ENCODE results near the gene NCK2. TPM values are rescaled to one million over a fixed set of nuclear protein-coding genes. Genes with fewer than 3 reads are reported as not detected.

The NCK2 gene
- total RNA-seq, 8 experiments from 2014 or later = 5.5 to 43.3 (median 27.3) TPM

- in situ Hi-C loops (cut with MboI; ENCODE audit: low pct_unique_long_range_greater_than_20kb in 2 of 9, low sequenced_read_pairs in 9 of 9, unreplicated experiment in 9 of 9) = no loop called here
- 60 to 100% (median 87%) methylated on average over 1 to 6 of the region's 7 CpGs; no CpG with 5 or more reads in 2 of the 10 experiments for WGBS, 10 experiments
- no peak for ATAC-seq (replicated peaks in 6 of 8)
- Histone ChIP-seq H3K27ac (no peak overlapping the region), H3K4me1 (replicated peaks in 1 of 2) (peaks cover 0 to 8% of the 10 kb centered on the region in 2 donors), H3K4me3 (no peak overlapping the region)
Observed at GRCh38 chr2:105822186-105822585, 77.5 kb downstream of the NCK2 start.

- in situ Hi-C loops (cut with MboI; ENCODE audit: low pct_unique_long_range_greater_than_20kb in 2 of 9, low sequenced_read_pairs in 9 of 9, unreplicated experiment in 9 of 9) = no loop called here
- no peak for ATAC-seq (replicated peaks in 6 of 8)
- H3K4me3 ChIP-seq = no peak overlapping the region
- no peak overlapping the region for H3K27ac ChIP-seq
- H3K4me1 ChIP-seq (replicated peaks in 1 of 2) = peaks cover 8% of the 10 kb centered on the region in 2 donors
- 27 to 85% (median 69%) methylated on average over 2 to 7 of the region's 9 CpGs; no CpG with 5 or more reads in 4 of the 10 experiments for WGBS, 10 experiments
Observed at GRCh38 chr2:105824446-105824845, 79.7 kb downstream of the NCK2 start.

GRCh38 chr2:105827351-105828096, 82.8 kb downstream of the NCK2 start:
- Histone ChIP-seq H3K4me3 (no peak overlapping the region), H3K27ac (no peak overlapping the region), H3K4me1 (replicated peaks in 1 of 2) (peaks cover 0 to 8% of the 10 kb centered on the region in 2 donors)
- no peak for ATAC-seq (replicated peaks in 6 of 8)
- in situ Hi-C loops (cut with MboI; ENCODE audit: low pct_unique_long_range_greater_than_20kb in 2 of 9, low sequenced_read_pairs in 9 of 9, unreplicated experiment in 9 of 9) = loop anchor here in 1 of 9 experiments (25.0 kb wide), 1 partner anchor 110 kb away; no protein-coding TSS in a partner anchor
- 80 to 100% (median 94%) methylated on average over 1 of the region's 1 CpG; no CpG with 5 or more reads in 4 of the 10 experiments for WGBS, 10 experiments

- peaks cover 0 to 8% of the 10 kb centered on the region in 2 donors for H3K4me1 ChIP-seq (replicated peaks in 1 of 2)
- no peak overlapping the region for H3K27ac ChIP-seq
- no peak overlapping the region for H3K4me3 ChIP-seq
- in situ Hi-C loops (cut with MboI; ENCODE audit: low pct_unique_long_range_greater_than_20kb in 2 of 9, low sequenced_read_pairs in 9 of 9, unreplicated experiment in 9 of 9) = loop anchor here in 1 of 9 experiments (25.0 kb wide), 1 partner anchor 109 kb away; no protein-coding TSS in a partner anchor
- peak in 5 of 8 experiments; percentile 30 to 79 (median 50) for ATAC-seq (replicated peaks in 6 of 8)
Observed at GRCh38 chr2:105828558-105828957, 83.8 kb downstream of the NCK2 start.

DNA sequence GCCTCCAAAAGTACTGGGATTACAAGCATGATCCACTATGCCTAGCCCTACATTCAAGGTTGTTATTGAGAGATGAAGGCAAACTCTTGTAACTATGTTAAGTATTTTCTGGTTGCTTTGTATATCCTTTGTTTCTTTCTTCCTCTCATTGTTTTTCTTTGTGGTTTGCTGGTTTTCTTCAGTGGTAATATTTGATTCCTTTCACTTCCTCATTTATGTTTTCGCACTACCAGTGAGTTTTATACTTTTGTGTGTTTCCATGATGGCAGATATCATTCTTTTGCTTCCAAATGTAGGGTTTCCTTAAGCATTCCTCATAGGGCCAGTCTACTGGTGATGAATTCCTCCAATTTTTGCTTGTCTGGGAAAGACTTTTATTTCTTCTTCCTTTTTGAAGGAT, 90.2 kb downstream of the NCK2 start:
- H3K27ac ChIP-seq = no peak overlapping the region
- WGBS, 10 experiments = 50 to 100% (median 89%) methylated on average over 1 of the region's 1 CpG; no CpG with 5 or more reads in 4 of the 10 experiments
- no peak for ATAC-seq (replicated peaks in 6 of 8)
- in situ Hi-C loops (cut with MboI; ENCODE audit: low pct_unique_long_range_greater_than_20kb in 2 of 9, low sequenced_read_pairs in 9 of 9, unreplicated experiment in 9 of 9) = loop anchor here in 1 of 9 experiments (25.0 kb wide), 1 partner anchor 102 kb away; no protein-coding TSS in a partner anchor
- H3K4me3 ChIP-seq = no peak overlapping the region
- H3K4me1 ChIP-seq (replicated peaks in 1 of 2) = no peaks in the 10 kb centered on the region

DNA sequence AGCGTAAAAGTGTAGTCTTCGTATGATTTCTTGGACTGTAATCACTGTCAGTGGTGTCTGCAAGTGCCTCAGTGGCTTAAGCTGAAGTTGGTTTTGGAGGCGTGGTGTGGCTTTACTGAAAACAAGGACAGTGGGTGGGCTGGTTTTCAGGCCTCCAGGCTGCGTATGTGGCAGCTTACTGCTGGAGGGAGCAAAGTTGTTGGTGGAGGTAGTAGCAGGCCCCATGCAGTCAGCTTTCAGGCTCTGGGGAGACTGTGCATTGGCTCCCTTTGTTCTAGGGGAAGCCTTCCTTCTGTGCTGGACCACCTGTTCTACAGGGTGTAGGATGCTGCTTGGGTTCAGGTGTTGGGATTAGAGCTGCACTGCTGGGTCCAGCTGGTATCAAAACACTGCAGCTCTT, 91.6 kb downstream of the NCK2 start:
- no peak overlapping the region for H3K27ac ChIP-seq
- in situ Hi-C loops (cut with MboI; ENCODE audit: low pct_unique_long_range_greater_than_20kb in 2 of 9, low sequenced_read_pairs in 9 of 9, unreplicated experiment in 9 of 9) = loop anchor here in 1 of 9 experiments (25.0 kb wide), 1 partner anchor 101 kb away; no protein-coding TSS in a partner anchor
- H3K4me1 ChIP-seq (replicated peaks in 1 of 2) = no peaks in the 10 kb centered on the region
- H3K4me3 ChIP-seq = no peak overlapping the region
- 90 to 100% (median 100%) methylated on average over 2 to 4 of the region's 4 CpGs; no CpG with 5 or more reads in 3 of the 10 experiments for WGBS, 10 experiments
- no peak for ATAC-seq (replicated peaks in 6 of 8)

- H3K27ac ChIP-seq = no peak overlapping the region
- ATAC-seq (replicated peaks in 6 of 8) = no peak
- H3K4me1 ChIP-seq (replicated peaks in 1 of 2) = no peaks in the 10 kb centered on the region
- no peak overlapping the region for H3K4me3 ChIP-seq
- in situ Hi-C loops (cut with MboI; ENCODE audit: low pct_unique_long_range_greater_than_20kb in 2 of 9, low sequenced_read_pairs in 9 of 9, unreplicated experiment in 9 of 9) = loop anchor here in 1 of 9 experiments (25.0 kb wide), 1 partner anchor 100 kb away; no protein-coding TSS in a partner anchor
- 72 to 100% (median 91%) methylated on average over 1 to 5 of the region's 5 CpGs for WGBS, 10 experiments
Observed at GRCh38 chr2:105836840-105837692, 92.4 kb downstream of the NCK2 start.

DNA sequence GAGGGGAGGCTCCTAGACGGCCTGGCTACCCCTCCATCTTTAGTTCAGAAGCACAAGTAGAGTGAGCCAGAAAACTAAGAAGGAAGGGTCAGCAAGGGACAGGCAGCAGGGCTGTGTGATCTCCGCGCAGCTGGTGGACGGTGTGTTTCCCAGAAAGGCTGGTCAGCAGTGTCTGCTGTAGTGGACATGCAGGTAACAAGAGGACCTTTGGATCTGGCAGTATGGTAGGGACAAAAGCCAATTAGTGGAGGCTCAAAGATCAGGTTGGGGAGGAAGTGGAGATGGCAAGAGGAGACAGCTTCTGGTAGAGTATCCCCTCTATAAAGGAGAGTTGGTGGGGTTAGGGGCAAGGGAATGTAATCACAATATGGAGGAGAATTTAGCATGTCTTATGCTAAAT, 95.1 kb downstream of the NCK2 start:
- WGBS, 10 experiments = 33 to 100% (median 95%) methylated on average over 1 to 4 of the region's 4 CpGs; no CpG with 5 or more reads in 3 of the 10 experiments
- H3K4me3 ChIP-seq = no peak overlapping the region
- no peaks in the 10 kb centered on the region for H3K4me1 ChIP-seq (replicated peaks in 1 of 2)
- no peak for ATAC-seq (replicated peaks in 6 of 8)
- no peak overlapping the region for H3K27ac ChIP-seq
- in situ Hi-C loops (cut with MboI; ENCODE audit: low pct_unique_long_range_greater_than_20kb in 2 of 9, low sequenced_read_pairs in 9 of 9, unreplicated experiment in 9 of 9) = loop anchor here in 1 of 9 experiments (25.0 kb wide), 1 partner anchor 98 kb away; no protein-coding TSS in a partner anchor

DNA sequence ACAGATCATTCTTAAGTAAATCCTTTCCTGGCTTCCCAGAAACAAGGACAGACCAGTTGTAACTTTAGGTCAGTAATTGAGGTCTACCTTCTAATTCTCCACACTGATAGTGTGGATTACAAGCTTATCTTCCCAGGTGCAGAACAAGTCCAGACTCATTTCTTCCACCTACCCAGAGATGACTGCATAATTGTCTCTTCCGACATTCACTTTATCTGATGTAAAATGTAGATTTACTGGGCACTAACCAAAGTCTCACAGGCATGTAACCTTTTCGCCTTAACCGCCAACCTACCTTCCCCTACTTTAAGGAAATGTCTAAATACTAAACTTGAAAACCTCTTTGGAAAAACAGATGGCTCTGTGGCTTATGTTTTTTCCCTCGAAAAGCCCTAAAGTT, 96.2 kb downstream of the NCK2 start:
- H3K27ac ChIP-seq = no peak overlapping the region
- no peaks in the 10 kb centered on the region for H3K4me1 ChIP-seq (replicated peaks in 1 of 2)
- 65 to 100% (median 97%) methylated on average over 1 to 4 of the region's 4 CpGs; no CpG with 5 or more reads in 2 of the 10 experiments for WGBS, 10 experiments
- in situ Hi-C loops (cut with MboI; ENCODE audit: low pct_unique_long_range_greater_than_20kb in 2 of 9, low sequenced_read_pairs in 9 of 9, unreplicated experiment in 9 of 9) = loop anchor here in 1 of 9 experiments (25.0 kb wide), 1 partner anchor 96 kb away; no protein-coding TSS in a partner anchor
- no peak for ATAC-seq (replicated peaks in 6 of 8)
- H3K4me3 ChIP-seq = no peak overlapping the region

DNA sequence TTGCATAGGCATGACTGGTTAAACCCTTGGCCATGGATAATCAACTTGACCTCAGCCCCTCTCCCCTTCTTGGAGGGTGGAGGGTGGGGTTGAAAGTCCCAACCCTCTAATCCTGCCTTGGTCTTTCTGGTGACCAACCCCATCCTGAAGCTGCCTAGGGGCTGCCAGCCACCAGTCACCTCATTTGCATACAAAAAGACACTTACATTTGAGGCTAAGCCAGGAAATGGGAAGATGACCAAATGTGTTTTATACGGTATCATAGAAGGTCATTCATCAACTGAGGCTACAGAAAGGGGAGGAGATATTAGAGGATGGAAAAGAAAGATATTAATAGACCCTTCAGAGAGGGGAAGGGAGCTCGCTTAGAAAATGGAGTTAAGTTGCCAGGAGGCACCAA, 96.8 kb downstream of the NCK2 start:
- no peak overlapping the region for H3K4me3 ChIP-seq
- in situ Hi-C loops (cut with MboI; ENCODE audit: low pct_unique_long_range_greater_than_20kb in 2 of 9, low sequenced_read_pairs in 9 of 9, unreplicated experiment in 9 of 9) = loop anchor here in 1 of 9 experiments (25.0 kb wide), 1 partner anchor 96 kb away; no protein-coding TSS in a partner anchor
- no peak for ATAC-seq (replicated peaks in 6 of 8)
- WGBS, 10 experiments = 50 to 100% (median 81%) methylated on average over 1 to 2 of the region's 2 CpGs; no CpG with 5 or more reads in 2 of the 10 experiments
- H3K4me1 ChIP-seq (replicated peaks in 1 of 2) = no peaks in the 10 kb centered on the region
- H3K27ac ChIP-seq = no peak overlapping the region

GRCh38 chr2:105842555-105842954, 97.8 kb downstream of the NCK2 start:
- no peaks in the 10 kb centered on the region for H3K4me1 ChIP-seq (replicated peaks in 1 of 2)
- H3K27ac ChIP-seq = no peak overlapping the region
- 63 to 100% (median 93%) methylated on average over 1 to 4 of the region's 4 CpGs; no CpG with 5 or more reads in 7 of the 10 experiments for WGBS, 10 experiments
- no peak overlapping the region for H3K4me3 ChIP-seq
- ATAC-seq (replicated peaks in 6 of 8) = no peak
- in situ Hi-C loops (cut with MboI; ENCODE audit: low pct_unique_long_range_greater_than_20kb in 2 of 9, low sequenced_read_pairs in 9 of 9, unreplicated experiment in 9 of 9) = loop anchor here in 1 of 9 experiments (25.0 kb wide), 1 partner anchor 95 kb away; no protein-coding TSS in a partner anchor

DNA sequence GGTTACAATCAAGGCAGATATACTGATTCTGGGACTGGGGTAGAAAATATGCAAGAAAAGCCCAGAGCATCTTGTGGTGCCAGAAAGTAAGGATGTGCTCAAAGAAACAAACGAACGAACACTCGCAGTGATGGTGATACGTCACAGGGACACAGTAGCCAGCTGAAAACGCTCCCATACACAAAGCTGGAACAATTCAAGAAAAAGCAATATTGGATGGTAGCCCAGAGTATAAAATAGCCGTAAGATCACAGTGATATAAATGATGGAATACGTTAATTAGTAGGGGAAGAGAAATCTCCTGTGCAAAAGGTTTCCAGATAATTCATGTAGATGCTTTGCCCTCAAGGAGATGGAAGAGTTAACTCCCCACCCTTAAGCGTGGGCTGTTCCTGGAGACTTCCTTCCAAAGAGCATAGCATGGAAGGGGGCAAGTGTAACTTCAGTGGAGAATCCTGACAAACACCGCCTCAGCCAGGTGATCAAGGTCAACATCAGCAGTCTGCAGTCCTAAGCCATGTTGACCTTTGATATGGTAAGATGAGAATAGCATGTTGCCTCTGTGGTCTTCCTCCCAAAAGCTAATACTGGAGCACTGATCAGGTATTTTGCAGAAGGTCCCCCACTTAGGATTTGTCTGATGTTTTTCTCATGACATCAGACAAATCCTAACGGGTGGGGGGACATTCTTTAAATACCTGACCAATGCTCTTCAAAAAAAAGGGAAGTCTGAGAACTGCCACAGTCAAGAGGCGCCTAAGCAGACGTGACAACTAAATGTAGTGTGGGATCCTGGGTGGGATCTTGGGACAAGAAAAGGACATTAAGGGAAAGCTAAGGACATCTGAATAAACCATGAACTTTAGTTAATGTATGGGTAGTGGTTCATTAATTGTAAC, 99.0 kb downstream of the NCK2 start:
- Histone ChIP-seq H3K4me3 (no peak overlapping the region), H3K4me1 (replicated peaks in 1 of 2) (no peaks in the 10 kb centered on the region), H3K27ac (no peak overlapping the region)
- no peak for ATAC-seq (replicated peaks in 6 of 8)
- 45 to 100% (median 88%) methylated on average over 2 to 12 of the region's 12 CpGs for WGBS, 10 experiments
- in situ Hi-C loops (cut with MboI; ENCODE audit: low pct_unique_long_range_greater_than_20kb in 2 of 9, low sequenced_read_pairs in 9 of 9, unreplicated experiment in 9 of 9) = loop anchor here in 1 of 9 experiments (25.0 kb wide), 1 partner anchor 94 kb away; no protein-coding TSS in a partner anchor

Measured in motor neuron (in vitro differentiated cells).